OCI-LY3 (cell line): Measurements from ENCODE around the gene NRG3.

Experiments
- CTCF ChIP-seq: fragments of 200-600, 300-600 bp; sonication (generic); IDR thresholded peaks from 2 replicates; pipeline ENCODE4 v1.5.1; 2014; ENCODE audit warnings: antibody characterized with exemption, low read length, low read depth
- EZH2phosphoT487 ChIP-seq: fragments of 200-600 bp; shearing (Covaris generic); IDR thresholded peaks from 2 replicates; pipeline ENCODE4 v1.6.1; 2018; ENCODE audit warnings: antibody characterized with exemption, mixed run types, low read depth

DNA sequence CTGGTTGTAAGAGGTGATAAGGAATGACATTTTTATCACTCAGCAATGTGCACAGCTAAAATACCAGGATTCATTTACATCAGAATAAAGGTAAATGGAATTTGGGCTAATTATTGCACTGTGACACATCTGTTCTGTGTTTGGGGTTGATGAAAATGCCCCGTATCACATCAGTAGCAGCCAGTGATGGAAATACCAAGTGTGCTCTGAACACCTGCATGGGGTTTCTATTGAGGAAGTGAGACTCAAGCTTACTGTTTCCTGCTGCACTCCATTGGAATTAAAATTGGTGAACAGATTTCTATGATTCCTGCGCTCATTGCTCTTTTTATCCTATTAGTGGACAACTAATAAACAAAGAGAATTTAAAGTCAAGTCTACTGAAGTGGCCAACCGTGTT, 296.9 kb downstream of the NRG3 start:
- TF ChIP-seq CTCF (no peak), EZH2phosphoT487 (no peak)
